NCI-H2107 (cell line): Measurements from ENCODE around the gene MYCL.

Experiments used
- DNase-seq: peaks from one replicate; lab custom pipeline; 2025; lab: John Stamatoyannopoulos, UW

Gene MYCL

GRCh38 chr1:39852214-39852791, 49.4 kb downstream of the MYCL start:
- peak; percentile 100 for DNase-seq

- DNase-seq, result peak; percentile 95
Measured at GRCh38 chr1:39850606-39851216, 51.0 kb downstream of the MYCL start.

- DNase-seq, result peak; percentile 99
Measured at GRCh38 chr1:39849203-39849602, 52.5 kb downstream of the MYCL start.

DNA sequence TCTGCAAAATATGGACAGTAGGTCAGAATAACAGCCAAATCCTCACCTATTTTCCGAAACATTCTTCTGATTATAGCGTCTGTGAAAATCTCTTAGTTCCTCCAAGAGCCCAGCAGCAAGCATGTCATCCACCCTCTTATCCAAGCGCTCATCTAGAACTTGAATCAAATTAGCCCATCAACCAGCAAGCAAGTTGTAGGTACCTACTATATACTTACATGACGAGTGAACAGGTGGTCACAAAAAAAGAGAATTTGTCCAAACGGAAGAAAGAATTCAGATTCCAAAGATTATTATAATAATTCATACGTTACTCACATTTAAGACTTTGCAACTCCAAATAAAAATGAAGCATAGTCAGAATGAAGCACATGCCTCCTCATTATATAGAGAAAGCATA, 53.8 kb downstream of the MYCL start:
- DNase-seq, result peak; percentile 88

DNA sequence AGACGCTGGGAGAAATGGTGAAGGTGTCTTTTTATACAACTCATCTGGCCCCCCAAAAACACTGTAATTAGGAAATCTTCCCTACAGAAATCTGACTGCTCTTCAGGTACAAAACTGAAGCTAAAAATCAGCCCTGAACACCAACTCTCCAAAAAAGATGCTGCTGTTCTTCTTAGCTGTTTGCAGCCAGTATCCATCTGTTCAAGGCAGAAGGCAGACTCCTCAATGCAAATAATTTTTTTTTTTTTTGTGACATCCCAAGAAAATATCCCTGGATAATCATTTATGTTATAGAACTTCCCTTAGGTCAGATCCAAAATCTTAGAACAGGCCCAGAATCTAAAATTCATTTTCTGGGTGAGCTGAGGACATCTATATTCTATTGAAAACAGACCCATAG, 54.9 kb downstream of the MYCL start:
- no peak for DNase-seq

DNA sequence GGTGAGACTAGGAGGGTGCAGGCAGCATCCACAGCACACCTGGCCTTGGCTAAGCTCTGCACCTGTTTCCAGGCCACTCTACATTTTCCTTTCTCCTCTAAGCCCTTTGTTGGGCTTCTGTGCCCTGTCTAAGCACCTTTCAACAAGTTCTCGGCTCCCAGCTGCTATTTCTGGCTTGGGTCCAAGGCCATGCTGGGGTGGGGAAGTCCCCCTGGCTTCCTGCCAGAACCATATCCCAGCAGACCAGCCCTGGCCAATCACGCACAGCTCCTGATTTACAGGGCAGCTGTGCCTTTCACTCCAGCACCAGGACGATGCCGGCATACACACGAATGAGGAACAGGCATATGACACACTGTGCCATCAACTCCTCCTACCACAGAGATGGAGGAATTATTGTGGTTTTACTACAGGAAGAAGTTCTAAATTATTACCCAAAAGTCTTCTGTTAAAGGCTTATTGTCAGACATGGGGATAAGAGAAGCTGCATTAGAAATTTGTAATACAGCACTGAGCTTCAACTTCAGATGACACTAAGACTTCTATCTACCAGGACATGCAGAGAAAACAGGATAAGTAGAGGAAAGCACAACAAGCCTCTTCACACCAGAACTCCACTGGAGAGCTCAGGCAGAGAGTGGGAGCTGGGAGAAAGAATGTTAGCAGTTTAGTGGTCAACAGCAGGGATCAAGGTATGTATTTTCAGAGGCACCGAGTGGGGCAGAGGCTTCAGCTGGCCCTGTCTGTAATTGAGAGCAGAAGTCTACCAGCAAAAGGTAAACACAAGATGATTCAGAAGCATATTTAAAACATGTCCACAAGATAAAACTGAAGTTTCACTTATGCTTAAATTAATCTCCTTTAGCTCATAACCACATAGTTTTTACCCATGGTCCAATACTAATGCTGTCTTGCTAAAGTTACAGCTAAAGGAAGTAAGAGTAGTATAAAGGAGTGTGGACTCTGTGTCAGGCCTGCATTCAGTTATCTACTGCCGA, 55.8 kb downstream of the MYCL start:
- DNase-seq, result peak; percentile 100
